ENCODE measurements around the gene THPO. TPM values are rescaled to one million over a fixed set of nuclear protein-coding genes. Genes with fewer than 3 reads are reported as not detected.

Gene THPO
- total RNA-seq, 1 donor from 2014 or later, result 2.3 TPM

GRCh38 chr3:184383033-184383740, 5.2 kb upstream of the THPO start:
- Histone ChIP-seq H4K20me1 (ENCODE audit: low read depth) (peaks cover 8% of the 10 kb centered on the region), H3K27ac (no peak overlapping the region), H3K36me3 (no peaks in the 10 kb centered on the region), H3K79me2 (ENCODE audit: low read depth) (no peaks in the 10 kb centered on the region), H3K4me1 (peaks cover 22% of the 10 kb centered on the region), H3K9ac (no peak overlapping the region), H3K27me3 (peaks cover 48% of the 10 kb centered on the region), H3K9me3 (ENCODE audit: low read depth) (no peaks in the 10 kb centered on the region), H3K4me2 (no peak overlapping the region), H2AFZ (replicated peaks) (no peak overlapping the region), H3K4me3 (no peak overlapping the region), H3F3A (ENCODE audit: low read depth) (peaks cover 32% of the 10 kb centered on the region)
- peaks cover 17% of the 10 kb centered on the region for H3K4me1 Mint-ChIP-seq
- H3K4me3 Mint-ChIP-seq, result no peak overlapping the region
- H3K9me3 Mint-ChIP-seq, result peaks cover 2% of the 10 kb centered on the region
- H3K27ac Mint-ChIP-seq, result no peak overlapping the region
- no peak for DNase-seq (ENCODE audit: low spot score)
- no peaks in the 10 kb centered on the region for H3K36me3 Mint-ChIP-seq
- peaks cover 28% of the 10 kb centered on the region for H3K27me3 Mint-ChIP-seq (ENCODE audit: insufficient read depth, low read depth)
- no peak for TF ChIP-seq EZH2phosphoT487 (IDR thresholded peaks at IDR 0.05)
- no peak for TF ChIP-seq EZH2 (IDR thresholded peaks at IDR 0.05)
- TF ChIP-seq CTCF (IDR thresholded peaks at IDR 0.05), result no peak

GRCh38 chr3:184382326-184383032, 4.5 kb upstream of the THPO start:
- peak overlapping the region; percentile 10 for H3K4me3 Mint-ChIP-seq
- H3K4me1 Mint-ChIP-seq, result peaks cover 23% of the 10 kb centered on the region
- Histone ChIP-seq H3K4me2 (no peak overlapping the region), H3K27me3 (peaks cover 49% of the 10 kb centered on the region), H3F3A (ENCODE audit: low read depth) (peaks cover 32% of the 10 kb centered on the region), H3K79me2 (ENCODE audit: low read depth) (no peaks in the 10 kb centered on the region), H3K4me3 (no peak overlapping the region), H3K9me3 (ENCODE audit: low read depth) (no peaks in the 10 kb centered on the region), H3K27ac (no peak overlapping the region), H2AFZ (replicated peaks) (no peak overlapping the region), H3K36me3 (no peaks in the 10 kb centered on the region), H3K9ac (no peak overlapping the region), H4K20me1 (ENCODE audit: low read depth) (peaks cover 8% of the 10 kb centered on the region), H3K4me1 (peaks cover 29% of the 10 kb centered on the region)
- H3K36me3 Mint-ChIP-seq, result no peaks in the 10 kb centered on the region
- H3K9me3 Mint-ChIP-seq, result no peaks in the 10 kb centered on the region
- TF ChIP-seq CTCF (IDR thresholded peaks at IDR 0.05), result no peak
- TF ChIP-seq EZH2phosphoT487 (IDR thresholded peaks at IDR 0.05), result no peak
- no peak for TF ChIP-seq EZH2 (IDR thresholded peaks at IDR 0.05)
- H3K27ac Mint-ChIP-seq, result no peak overlapping the region
- H3K27me3 Mint-ChIP-seq (ENCODE audit: insufficient read depth, low read depth), result peaks cover 31% of the 10 kb centered on the region
- DNase-seq (ENCODE audit: low spot score), result no peak

GRCh38 chr3:184381261-184382224, 3.5 kb upstream of the THPO start:
- H3K27ac ChIP-seq, result no peak overlapping the region
- peaks cover 38% of the 10 kb centered on the region for H3K27me3 Mint-ChIP-seq (ENCODE audit: insufficient read depth, low read depth)
- peak overlapping the region; percentile 67 for H3K4me3 ChIP-seq
- H3F3A ChIP-seq (ENCODE audit: low read depth), result peaks cover 32% of the 10 kb centered on the region
- no peaks in the 10 kb centered on the region for H3K79me2 ChIP-seq (ENCODE audit: low read depth)
- peak overlapping the region; percentile 82 for H3K4me3 Mint-ChIP-seq
- peaks cover 8% of the 10 kb centered on the region for H4K20me1 ChIP-seq (ENCODE audit: low read depth)
- H3K4me2 ChIP-seq, result peak overlapping the region; percentile 88
- no peaks in the 10 kb centered on the region for H3K36me3 Mint-ChIP-seq
- H3K9me3 ChIP-seq (ENCODE audit: low read depth), result no peaks in the 10 kb centered on the region
- peak; percentile 74 for DNase-seq (ENCODE audit: low spot score)
- no peak for TF ChIP-seq CTCF (IDR thresholded peaks at IDR 0.05)
- peak; percentile 79 for TF ChIP-seq EZH2 (IDR thresholded peaks at IDR 0.05)
- peak; percentile 69 for TF ChIP-seq EZH2phosphoT487 (IDR thresholded peaks at IDR 0.05)
- peak overlapping the region; percentile 91 for H2AFZ ChIP-seq (replicated peaks)
- H3K9ac ChIP-seq, result no peak overlapping the region
- no peaks in the 10 kb centered on the region for H3K36me3 ChIP-seq
- peaks cover 24% of the 10 kb centered on the region for H3K4me1 Mint-ChIP-seq
- H3K9me3 Mint-ChIP-seq, result no peaks in the 10 kb centered on the region
- peaks cover 34% of the 10 kb centered on the region for H3K4me1 ChIP-seq
- H3K27ac Mint-ChIP-seq, result no peak overlapping the region
- peaks cover 49% of the 10 kb centered on the region for H3K27me3 ChIP-seq

All from neural progenitor cell (in vitro differentiated cells).